ENCODE measurements around the gene LBH. TPM values are rescaled to one million over a fixed set of nuclear protein-coding genes. Genes with fewer than 3 reads are reported as not detected.
"Not testable (repeated sequence)": the region's sequence is repeated elsewhere in the genome, so short reads cannot be mapped to it uniquely, and the experiment has no call there.

Gene LBH
- total RNA-seq, 1 donor from 2014 or later, result 18.7 TPM

DNA sequence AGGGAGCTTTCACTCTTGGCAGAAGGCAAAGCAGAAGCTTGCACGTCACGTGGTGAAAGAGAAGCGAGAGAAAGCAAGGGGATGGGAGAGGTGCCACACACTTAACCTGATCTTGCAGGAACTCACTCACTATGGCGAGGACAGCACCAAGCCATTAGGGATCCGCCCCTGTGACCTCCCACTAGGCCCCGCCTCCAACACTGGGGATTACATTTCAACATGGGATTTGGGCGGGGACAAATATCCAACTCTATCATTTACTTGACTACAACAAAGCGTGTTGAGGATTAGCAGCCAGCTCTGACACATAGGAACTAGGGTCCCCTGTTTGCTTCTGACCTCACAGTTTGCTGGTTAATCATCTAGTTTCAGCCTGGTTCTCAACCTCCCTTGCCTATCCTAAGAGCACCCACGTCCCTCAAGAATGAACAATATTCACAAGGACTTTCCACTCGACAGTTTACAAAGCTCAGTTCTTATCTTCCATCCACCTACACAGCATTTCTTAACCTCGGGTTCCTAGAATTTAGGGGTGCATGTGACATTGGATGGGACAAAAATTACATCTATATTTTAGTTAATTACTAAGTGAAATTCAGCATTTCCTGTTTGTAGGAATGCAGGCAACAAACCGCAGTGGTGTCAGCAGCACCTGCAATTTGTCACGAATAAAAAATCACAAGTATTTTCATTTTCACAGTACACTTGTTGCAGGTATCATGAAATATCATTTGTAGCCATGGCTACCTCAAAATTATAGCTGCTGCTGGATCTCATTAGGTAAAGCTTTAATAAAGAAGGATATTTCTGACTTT lies 36.0 kb downstream of the LBH start:
- no peak for DNase-seq (ENCODE audit: low read depth)
- Histone ChIP-seq H3K4me3 (ENCODE audit: low read depth, low read length) (no peak overlapping the region), H3K36me3 (ENCODE audit: control insufficient read depth, insufficient read depth, low read length) (no peaks in the 10 kb centered on the region), H3K27me3 (ENCODE audit: control insufficient read depth, insufficient read depth, low read length) (peaks cover 3% of the 10 kb centered on the region)
- FAIRE-seq, result no peak
- TF ChIP-seq, protein P1, sequence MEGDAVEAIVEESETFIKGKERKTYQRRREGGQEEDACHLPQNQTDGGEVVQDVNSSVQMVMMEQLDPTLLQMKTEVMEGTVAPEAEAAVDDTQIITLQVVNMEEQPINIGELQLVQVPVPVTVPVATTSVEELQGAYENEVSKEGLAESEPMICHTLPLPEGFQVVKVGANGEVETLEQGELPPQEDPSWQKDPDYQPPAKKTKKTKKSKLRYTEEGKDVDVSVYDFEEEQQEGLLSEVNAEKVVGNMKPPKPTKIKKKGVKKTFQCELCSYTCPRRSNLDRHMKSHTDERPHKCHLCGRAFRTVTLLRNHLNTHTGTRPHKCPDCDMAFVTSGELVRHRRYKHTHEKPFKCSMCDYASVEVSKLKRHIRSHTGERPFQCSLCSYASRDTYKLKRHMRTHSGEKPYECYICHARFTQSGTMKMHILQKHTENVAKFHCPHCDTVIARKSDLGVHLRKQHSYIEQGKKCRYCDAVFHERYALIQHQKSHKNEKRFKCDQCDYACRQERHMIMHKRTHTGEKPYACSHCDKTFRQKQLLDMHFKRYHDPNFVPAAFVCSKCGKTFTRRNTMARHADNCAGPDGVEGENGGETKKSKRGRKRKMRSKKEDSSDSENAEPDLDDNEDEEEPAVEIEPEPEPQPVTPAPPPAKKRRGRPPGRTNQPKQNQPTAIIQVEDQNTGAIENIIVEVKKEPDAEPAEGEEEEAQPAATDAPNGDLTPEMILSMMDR (IDR thresholded peaks at IDR 0.05; ENCODE audit: insufficient read depth, low read length, severe bottlenecking), result no peak

DNA sequence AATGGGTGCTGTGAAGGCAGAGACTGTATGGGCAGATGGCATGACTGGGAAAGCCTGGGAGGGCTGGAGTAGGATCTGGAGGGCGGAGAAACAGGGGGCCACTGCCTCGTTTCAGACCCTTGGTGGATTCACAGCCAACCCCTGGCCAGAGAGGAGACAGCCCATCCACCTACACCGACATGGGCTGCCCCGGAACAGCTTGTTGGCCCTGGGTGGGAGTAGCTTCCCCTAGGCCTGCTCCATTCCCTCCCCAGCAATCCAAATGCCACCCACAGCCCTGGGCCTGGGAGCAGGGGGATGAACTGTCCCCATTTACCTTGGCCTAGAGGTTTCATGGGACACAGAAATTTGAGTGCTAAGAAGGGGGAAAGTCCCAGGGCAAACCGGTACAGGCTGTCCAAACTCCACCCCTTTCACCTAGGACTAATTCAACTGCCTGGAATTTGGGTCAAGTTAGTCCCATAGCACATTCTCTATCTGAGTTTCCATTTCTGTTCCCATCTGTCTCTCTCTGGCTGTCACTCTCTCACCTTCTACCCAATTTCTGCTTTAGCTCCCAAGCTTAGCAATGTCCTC lies 37.0 kb downstream of the LBH start:
- Histone ChIP-seq H3K27me3 (ENCODE audit: control insufficient read depth, insufficient read depth, low read length) (no peaks in the 10 kb centered on the region), H3K4me3 (ENCODE audit: low read depth, low read length) (no peak overlapping the region), H3K36me3 (ENCODE audit: control insufficient read depth, insufficient read depth, low read length) (no peaks in the 10 kb centered on the region)
- DNase-seq (ENCODE audit: low read depth) (peak; percentile 25), FAIRE-seq (no peak)
- TF ChIP-seq, protein P1 (IDR thresholded peaks at IDR 0.05; ENCODE audit: insufficient read depth, low read length, severe bottlenecking), result no peak

DNA sequence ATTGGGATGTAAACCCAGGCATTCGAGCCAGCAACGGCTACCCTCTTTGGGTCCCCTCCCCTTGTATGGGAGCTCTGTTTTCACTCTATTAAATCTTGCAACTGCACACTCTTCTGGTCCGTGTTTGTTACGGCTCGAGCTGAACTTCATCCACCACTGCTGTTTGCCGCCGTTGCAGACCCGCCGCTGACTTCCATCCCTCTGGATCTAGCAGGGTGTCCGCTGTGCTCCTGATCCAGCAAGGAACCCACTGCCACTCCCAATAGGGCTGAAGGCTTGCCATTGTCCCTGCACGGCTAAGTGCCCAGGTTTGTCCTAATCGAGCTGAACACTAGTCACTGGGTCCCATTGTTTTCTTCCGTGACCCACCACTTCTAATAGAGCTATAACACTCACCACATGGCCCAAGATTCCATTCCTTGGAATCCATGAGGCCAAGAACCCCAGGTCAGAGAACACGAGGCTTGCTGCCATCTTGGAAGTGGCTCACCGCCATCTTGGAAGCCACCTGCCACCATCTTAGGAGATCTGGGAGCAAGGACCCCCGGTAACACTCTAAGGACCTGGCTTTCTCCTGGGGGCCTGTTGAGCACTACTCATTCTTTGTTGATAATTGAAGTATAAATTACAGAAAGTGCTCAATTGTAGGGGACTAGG lies 37.9 kb downstream of the LBH start:
- not testable (repeated sequence) for DNase-seq (ENCODE audit: low read depth)

DNA sequence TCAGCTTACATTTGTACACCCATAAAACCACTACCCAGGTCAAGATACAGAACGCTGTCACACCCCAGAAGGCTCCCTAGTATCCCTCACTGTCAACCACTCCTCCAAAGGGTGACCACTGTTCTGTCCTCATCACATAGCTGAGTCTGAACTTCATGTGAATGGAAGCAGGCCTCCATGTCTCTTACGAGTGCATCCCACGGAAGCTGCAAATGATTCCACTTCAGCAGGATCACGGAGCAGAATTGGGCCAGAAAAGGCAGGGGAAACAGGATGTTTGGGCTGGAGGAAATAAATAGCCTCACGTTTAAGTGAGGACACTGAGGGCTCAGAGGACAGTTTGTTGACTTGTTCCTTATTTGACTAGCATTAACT lies 38.4 kb downstream of the LBH start:
- H3K36me3 ChIP-seq (ENCODE audit: control insufficient read depth, insufficient read depth, low read length), result no peaks in the 10 kb centered on the region
- H3K27me3 ChIP-seq (ENCODE audit: control insufficient read depth, insufficient read depth, low read length), result no peaks in the 10 kb centered on the region
- FAIRE-seq (no peak), DNase-seq (ENCODE audit: low read depth) (no peak)
- H3K4me3 ChIP-seq (ENCODE audit: low read depth, low read length), result no peak overlapping the region
- TF ChIP-seq, protein P1 (IDR thresholded peaks at IDR 0.05; ENCODE audit: insufficient read depth, low read length, severe bottlenecking), result no peak

More for the DNA sequence above, 37.9 kb downstream of the LBH start:
- H3K36me3 ChIP-seq (ENCODE audit: control insufficient read depth, insufficient read depth, low read length); H3K4me3 ChIP-seq (ENCODE audit: low read depth, low read length); FAIRE-seq; H3K27me3 ChIP-seq (ENCODE audit: control insufficient read depth, insufficient read depth, low read length): not testable (repeated sequence)

DNA sequence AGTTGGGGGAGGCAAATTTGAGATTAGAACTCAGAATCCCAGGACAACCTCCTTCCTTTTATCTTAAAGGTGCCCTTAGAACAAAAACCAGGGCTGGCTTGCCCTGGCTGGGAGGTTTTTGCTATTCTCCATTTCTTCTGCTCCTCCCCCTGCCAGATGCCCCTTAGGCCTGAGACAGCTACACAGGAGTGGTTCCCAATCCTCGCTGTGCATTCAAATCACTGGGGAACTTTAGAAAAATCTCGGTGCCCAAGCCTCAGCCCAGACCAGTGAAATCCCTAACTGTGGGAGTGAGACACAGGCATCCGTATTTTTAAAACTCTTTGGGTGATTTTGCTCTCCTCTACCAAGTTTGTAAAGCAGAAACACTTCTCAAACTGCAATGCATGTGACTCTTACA lies 38.8 kb downstream of the LBH start:
- Histone ChIP-seq H3K4me3 (ENCODE audit: low read depth, low read length) (no peak overlapping the region), H3K27me3 (ENCODE audit: control insufficient read depth, insufficient read depth, low read length) (no peaks in the 10 kb centered on the region), H3K36me3 (ENCODE audit: control insufficient read depth, insufficient read depth, low read length) (no peaks in the 10 kb centered on the region)
- FAIRE-seq, result no peak
- no peak for DNase-seq (ENCODE audit: low read depth)
- TF ChIP-seq, protein P1 (IDR thresholded peaks at IDR 0.05; ENCODE audit: insufficient read depth, low read length, severe bottlenecking), result no peak

DNA sequence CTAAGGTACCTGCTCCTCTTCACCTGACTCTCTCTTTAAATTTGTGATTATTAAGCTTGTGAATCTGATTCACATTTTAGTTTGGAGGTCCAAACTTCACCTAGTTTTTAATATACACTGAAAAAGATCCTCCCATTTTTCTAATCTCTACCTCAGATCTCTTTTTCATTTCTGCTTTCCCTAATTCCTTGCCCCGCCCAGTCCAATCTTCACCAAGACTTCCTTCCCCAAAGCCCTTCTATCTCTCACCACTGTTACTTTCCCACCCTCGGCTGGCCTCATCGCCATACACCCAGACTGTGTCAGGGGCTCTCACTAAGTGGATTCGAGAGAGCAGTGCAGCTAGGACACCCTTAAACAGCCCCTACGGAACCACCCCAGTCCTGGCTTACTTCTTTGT lies 40.0 kb downstream of the LBH start:
- Histone ChIP-seq H3K4me3 (ENCODE audit: low read depth, low read length) (no peak overlapping the region), H3K36me3 (ENCODE audit: control insufficient read depth, insufficient read depth, low read length) (no peaks in the 10 kb centered on the region), H3K27me3 (ENCODE audit: control insufficient read depth, insufficient read depth, low read length) (no peaks in the 10 kb centered on the region)
- TF ChIP-seq, protein P1 (IDR thresholded peaks at IDR 0.05; ENCODE audit: insufficient read depth, low read length, severe bottlenecking), result no peak
- DNase-seq (ENCODE audit: low read depth) (no peak), FAIRE-seq (no peak)
